ENCODE results near the gene AP1G2.
"Not testable (repeated sequence)": the region's sequence is repeated elsewhere in the genome, so short reads cannot be mapped to it uniquely, and the experiment has no call there.

AP1G2 gene

DNA sequence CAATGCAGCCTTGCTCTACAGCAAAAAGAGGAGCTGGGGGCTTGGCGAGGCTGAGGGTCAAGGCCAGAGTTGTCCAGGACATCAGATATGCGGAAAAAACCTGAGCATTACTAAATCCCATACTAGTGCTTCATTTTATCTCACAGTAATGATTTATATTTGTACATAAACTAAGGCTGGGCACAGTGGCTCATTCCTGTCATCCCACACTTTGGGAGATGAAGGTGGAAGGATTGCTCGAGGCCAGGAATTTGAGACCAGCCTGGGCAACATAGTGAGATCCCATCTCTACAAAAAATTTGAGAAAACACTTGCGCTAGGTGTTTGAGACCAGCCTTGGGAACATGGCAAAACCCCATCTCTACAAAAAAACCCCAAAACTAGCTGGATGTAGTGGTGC is 22.6 kb upstream of the AP1G2 start:
- no peak overlapping the region for H3K27ac ChIP-seq
- TF ChIP-seq, protein P1, sequence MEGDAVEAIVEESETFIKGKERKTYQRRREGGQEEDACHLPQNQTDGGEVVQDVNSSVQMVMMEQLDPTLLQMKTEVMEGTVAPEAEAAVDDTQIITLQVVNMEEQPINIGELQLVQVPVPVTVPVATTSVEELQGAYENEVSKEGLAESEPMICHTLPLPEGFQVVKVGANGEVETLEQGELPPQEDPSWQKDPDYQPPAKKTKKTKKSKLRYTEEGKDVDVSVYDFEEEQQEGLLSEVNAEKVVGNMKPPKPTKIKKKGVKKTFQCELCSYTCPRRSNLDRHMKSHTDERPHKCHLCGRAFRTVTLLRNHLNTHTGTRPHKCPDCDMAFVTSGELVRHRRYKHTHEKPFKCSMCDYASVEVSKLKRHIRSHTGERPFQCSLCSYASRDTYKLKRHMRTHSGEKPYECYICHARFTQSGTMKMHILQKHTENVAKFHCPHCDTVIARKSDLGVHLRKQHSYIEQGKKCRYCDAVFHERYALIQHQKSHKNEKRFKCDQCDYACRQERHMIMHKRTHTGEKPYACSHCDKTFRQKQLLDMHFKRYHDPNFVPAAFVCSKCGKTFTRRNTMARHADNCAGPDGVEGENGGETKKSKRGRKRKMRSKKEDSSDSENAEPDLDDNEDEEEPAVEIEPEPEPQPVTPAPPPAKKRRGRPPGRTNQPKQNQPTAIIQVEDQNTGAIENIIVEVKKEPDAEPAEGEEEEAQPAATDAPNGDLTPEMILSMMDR (IDR thresholded peaks at IDR 0.05): no peak
- no peak for TF ChIP-seq ZFX (IDR thresholded peaks at IDR 0.05; ENCODE audit: borderline replicate concordance)

DNA sequence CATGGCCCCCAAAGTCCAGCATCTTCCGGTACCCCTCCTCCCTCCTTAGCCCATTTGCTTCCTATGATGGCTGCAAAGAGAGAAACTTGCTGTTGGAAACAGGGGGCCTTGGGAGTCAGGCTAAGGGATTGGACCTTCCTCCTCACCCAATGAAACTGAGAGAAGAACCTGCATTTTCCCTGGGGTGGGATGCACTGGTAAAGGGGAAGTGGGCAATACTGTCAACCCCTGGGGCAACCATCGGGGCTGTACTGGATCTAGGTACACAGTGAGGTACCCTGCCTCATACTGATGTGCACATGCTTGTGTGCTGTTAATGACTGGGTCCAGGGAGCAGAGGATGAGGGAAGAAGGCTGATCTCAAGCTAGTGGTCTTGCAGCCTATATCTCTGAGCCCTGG is 22.0 kb upstream of the AP1G2 start:
- H3K27ac ChIP-seq: no peak overlapping the region
- TF ChIP-seq, protein P1 (IDR thresholded peaks at IDR 0.05): no peak
- TF ChIP-seq ZFX (IDR thresholded peaks at IDR 0.05; ENCODE audit: borderline replicate concordance): no peak

DNA sequence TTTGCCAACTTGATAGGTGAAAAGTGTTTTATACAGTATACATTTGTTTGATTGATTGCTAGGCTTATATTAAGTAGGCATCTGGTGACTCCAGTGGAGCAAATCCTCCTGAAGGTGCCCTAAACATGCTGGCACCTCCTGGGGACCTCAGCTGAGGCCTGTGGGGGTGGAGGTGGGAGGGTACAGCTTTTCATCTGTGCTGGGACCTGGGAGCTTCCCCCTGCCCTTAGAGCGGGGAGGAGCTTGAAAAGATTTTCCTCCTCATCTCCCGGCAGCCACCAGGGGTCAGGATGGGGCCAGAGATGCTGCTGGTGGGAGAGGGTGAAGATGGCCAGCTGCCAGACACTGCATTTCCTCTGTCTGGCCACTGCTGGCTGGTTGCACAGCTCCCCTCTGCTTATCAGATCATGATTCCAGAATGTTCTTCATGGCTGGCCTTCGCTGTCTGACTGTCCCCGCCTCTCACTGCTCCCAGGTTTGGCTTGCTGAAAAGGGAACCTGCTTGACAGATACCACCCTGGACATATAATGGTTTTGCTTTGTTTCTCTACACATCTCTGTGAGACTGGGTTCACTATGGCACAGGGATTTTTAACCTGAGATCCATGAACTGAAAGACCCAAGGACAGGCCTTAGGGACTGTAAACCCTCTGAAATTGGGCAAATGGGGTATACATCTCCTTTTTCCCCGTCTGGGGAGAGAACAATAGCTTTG is 21.4 kb upstream of the AP1G2 start:
- TF ChIP-seq, protein P1 (IDR thresholded peaks at IDR 0.05): peak; percentile 86
- no peak for TF ChIP-seq ZFX (IDR thresholded peaks at IDR 0.05; ENCODE audit: borderline replicate concordance)
- H3K27ac ChIP-seq: no peak overlapping the region

DNA sequence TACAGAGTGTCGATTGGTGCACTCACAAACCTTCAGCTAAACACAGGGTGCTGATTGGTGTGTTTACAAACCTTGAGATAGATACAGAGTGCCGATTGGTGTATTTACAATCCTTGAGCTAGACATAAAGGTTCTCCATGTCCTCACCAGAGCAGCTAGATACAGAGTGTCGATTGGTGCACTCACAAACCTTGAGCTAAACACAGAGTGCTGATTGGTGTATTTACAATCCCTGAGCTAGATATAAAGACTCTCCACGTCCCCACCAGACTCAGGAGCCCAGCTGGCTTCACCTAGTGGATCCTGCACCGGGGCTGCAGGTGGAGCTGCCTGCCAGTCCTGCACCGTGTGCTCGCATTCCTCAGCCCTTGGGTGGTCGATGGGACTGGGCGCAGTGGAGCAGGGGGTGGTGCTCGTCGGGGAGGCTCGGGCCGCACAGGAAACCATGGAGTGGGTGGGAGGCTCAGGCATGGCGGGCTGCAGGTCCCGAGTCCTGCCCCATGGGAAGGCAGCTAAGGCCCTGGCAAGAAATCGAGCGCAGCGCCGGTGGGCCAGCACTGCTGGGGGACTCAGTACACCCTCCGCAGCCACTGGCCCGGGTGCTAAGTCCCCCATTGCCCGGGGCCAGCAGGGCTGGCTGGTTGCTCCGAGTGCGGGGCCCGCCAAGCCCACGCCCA is 17.1 kb upstream of the AP1G2 start:
- not testable (repeated sequence) for H3K27ac ChIP-seq

DNA sequence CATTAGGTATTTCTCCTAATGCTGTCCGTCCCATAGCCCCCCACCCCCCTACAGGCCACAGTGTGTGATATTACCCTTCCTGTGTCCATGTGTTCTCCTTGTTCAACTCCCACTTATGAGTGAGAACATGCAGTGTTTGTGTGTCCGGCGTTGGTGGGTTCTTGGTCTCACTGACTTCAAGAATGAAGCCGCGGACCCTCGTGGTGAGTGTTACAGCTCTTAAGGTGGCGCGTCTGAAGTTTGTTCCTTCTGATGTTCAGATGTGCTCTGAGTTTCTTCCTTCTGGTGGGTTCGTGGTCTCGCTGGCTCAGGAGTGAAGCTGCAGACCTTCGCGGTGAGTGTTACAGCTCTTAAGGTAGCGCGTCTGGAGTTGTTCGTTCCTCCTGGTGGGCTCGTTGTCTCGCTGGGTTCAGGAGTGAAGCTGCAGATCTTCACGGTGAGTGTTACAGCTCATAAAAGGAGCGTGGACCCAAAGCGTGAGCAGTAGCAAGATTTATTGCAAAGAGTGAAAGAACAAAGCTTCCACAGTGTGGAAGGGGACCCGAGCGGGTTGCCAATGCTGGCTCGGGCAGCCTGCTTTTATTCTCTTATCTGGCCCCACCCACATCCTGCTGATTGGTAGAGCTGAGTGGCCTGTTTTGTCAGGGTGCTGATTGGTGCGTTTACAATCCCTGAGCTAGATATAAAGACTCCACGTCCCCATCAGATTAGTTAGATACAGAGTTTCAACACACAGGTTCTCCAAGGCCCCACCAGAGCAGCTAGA is 16.4 kb upstream of the AP1G2 start:
- not testable (repeated sequence) for H3K27ac ChIP-seq

DNA sequence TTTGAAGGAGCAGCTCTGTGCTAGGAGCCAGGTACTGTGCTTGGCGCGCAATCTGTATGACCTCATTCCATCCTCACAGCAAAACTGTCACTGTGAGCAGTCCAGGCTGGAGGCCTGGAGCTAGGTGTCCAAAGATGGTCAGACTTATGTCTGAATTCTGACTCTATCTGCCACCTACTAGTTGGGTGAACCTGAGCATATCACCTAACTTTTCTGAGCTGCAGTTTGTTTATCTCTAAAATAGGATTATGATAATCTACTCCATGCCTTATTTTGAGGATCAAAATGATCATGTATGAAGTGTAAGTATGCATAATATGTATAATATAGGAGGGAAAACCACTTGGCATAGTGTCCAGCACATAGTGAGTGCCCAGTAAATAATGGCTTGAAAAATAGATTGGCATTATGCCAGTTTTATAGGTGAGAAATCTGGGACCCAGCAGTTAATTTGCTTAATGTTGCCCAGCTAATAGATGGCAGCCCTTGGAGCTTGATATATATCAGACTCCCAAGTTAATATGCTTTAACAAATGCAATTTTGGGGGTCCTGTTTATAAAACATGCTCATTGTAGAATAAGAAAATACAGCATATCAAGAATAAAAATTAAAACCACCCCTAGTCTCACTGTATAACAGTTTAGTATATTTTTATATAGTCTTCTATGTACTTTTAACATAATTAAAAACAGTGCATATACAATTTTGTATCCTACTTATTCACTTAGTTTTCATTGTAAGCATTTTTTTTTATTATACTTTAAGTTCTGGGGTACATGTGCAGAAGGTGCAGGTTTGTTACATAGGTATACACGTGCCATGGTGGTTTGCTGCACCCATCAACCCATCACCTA is 15.5 kb upstream of the AP1G2 start:
- TF ChIP-seq ZFX (IDR thresholded peaks at IDR 0.05; ENCODE audit: borderline replicate concordance): no peak
- TF ChIP-seq, protein P1 (IDR thresholded peaks at IDR 0.05): no peak
- no peak overlapping the region for H3K27ac ChIP-seq

DNA sequence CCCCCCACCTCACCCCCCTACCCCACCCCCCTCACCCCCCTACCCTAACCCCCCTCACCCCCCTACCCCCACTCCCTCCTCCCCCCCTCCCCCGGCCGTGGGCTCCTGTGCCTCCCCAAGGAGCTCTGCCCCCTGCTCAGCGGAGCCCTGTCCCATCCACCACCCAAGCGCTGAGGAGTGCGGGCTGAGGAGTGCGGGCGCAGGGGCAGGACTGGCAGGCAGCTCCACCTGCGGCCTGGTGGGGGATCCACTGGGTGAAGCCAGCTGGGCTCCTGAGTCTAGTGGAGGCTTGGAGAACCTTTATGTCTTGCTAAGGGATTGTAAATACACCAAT is 13.3 kb upstream of the AP1G2 start:
- TF ChIP-seq, protein P1 (IDR thresholded peaks at IDR 0.05): no peak
- no peak for TF ChIP-seq ZFX (IDR thresholded peaks at IDR 0.05; ENCODE audit: borderline replicate concordance)
- no peak overlapping the region for H3K27ac ChIP-seq

All from 22Rv1 (cell line).